Peyer's patch (tissue), 4 donors: ENCODE measurements around the gene METTL14.

Experiments
- POLR2A ChIP-seq, 2 donors: fragments of 450-650 bp; IDR thresholded peaks; one replicate each; pipeline ENCODE4 v1.5.1; 2017; ENCODE audit warnings: antibody characterized with exemption in 2 of 2, mild to moderate bottlenecking in 2 of 2, moderate library complexity in 2 of 2
- TF ChIP-seq, protein P1 (sequence below), 6 experiments: fragments of 450-650 bp in 4 of 6; fragments of 200-600 bp in 2 of 6; sonication (generic) in 1 of 6; IDR thresholded peaks; one replicate each; pipeline ENCODE4 v1.5.1; 2017 to 2019; ENCODE audit warnings: antibody characterized with exemption in 6 of 6, mild to moderate bottlenecking in 3 of 6, moderate library complexity in 1 of 6

DNA sequence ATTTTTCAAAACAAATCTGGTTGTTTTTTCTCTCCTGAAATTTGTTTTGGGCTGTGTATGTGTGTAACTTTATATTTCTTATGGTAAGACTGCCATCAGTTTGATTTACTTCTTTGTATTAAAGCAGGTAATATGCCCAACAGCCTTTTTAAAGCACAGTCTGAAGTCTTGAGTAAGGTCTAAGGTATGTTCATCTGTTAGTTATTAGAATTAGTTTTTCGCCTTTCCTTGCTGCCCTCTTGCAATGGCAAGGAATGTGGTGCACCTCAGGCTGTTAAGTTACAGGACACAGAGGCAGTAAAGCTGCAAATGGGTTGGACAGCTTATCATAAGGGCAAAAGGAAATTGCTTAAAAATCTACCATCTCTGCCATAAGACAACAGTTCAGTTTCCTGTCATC, 71.8 kb downstream of the METTL14 start:
- TF ChIP-seq, protein P1, sequence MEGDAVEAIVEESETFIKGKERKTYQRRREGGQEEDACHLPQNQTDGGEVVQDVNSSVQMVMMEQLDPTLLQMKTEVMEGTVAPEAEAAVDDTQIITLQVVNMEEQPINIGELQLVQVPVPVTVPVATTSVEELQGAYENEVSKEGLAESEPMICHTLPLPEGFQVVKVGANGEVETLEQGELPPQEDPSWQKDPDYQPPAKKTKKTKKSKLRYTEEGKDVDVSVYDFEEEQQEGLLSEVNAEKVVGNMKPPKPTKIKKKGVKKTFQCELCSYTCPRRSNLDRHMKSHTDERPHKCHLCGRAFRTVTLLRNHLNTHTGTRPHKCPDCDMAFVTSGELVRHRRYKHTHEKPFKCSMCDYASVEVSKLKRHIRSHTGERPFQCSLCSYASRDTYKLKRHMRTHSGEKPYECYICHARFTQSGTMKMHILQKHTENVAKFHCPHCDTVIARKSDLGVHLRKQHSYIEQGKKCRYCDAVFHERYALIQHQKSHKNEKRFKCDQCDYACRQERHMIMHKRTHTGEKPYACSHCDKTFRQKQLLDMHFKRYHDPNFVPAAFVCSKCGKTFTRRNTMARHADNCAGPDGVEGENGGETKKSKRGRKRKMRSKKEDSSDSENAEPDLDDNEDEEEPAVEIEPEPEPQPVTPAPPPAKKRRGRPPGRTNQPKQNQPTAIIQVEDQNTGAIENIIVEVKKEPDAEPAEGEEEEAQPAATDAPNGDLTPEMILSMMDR (IDR thresholded peaks at IDR 0.05) = no peak
- no peak for TF ChIP-seq POLR2A (IDR thresholded peaks at IDR 0.05)
